CD14-positive monocyte (primary cell): ENCODE results near the gene HOXA5. TPM values are rescaled to one million over a fixed set of nuclear protein-coding genes. Genes with fewer than 3 reads are reported as not detected.
A peak's percentile ranks its signal among the peaks of the same experiment; 100 is the strongest.

ENCODE experiments used
- DNase-seq, 3 donors: peaks; one replicate each; pipeline ENCODE4 v3.0.0-alpha.2; 2011 to 2022
- H2AFZ ChIP-seq: 2 replicates; pipeline ENCODE4 v1.6.0; 2012; ENCODE audit warnings: mild to moderate bottlenecking, low read depth, low read length, inconsistent platforms; ENCODE audit not compliant: insufficient read depth, poor library complexity, severe bottlenecking
- H3K27ac ChIP-seq, 2 donors: 1 replicate in 1 of 2; 2 replicates in 1 of 2; pipeline ENCODE4 v1.5.1; 2012 to 2013; ENCODE audit warnings: low read length in 2 of 2, control low read depth in 1 of 2, inconsistent platforms in 1 of 2, low read depth in 1 of 2, mild to moderate bottlenecking in 1 of 2
- H3K27me3 ChIP-seq, 2 donors: one replicate each; pipeline versions ENCODE4 v1.6.0 to v1.6.1; 2011 to 2013; ENCODE audit warnings: low read length in 2 of 2; ENCODE audit not compliant: control insufficient read depth in 2 of 2, insufficient read depth in 2 of 2
- H3K36me3 ChIP-seq, 2 donors: replicated peaks in 1 of 2; 1 replicate in 1 of 2; 2 replicates in 1 of 2; pipeline versions ENCODE4 v1.5.1 to v1.6.1; 2012 to 2013; ENCODE audit warnings: low read length in 2 of 2, control low read depth in 1 of 2, inconsistent platforms in 1 of 2, mild to moderate bottlenecking in 1 of 2; ENCODE audit not compliant: insufficient read depth in 2 of 2, control insufficient read depth in 1 of 2
- H3K4me1 ChIP-seq, 2 donors: 1 replicate in 1 of 2; 2 replicates in 1 of 2; pipeline versions ENCODE4 v1.5.1 to v1.6.1; 2012 to 2013; ENCODE audit warnings: low read length in 2 of 2, control low read depth in 1 of 2, inconsistent platforms in 1 of 2, mild to moderate bottlenecking in 1 of 2, moderate library complexity in 1 of 2; ENCODE audit not compliant: insufficient read depth in 2 of 2, control insufficient read depth in 1 of 2
- H3K4me2 ChIP-seq: replicated peaks from 2 replicates; pipeline ENCODE3; 2012; ENCODE audit warnings: low read length, moderate library complexity, mild to moderate bottlenecking; ENCODE audit not compliant: poor library complexity, severe bottlenecking; ENCODE audit errors: extremely low read depth
- H3K4me3 ChIP-seq, 3 experiments: fragments of 200-600 bp in 1 of 3; sonication (generic) in 1 of 3; replicated peaks in 1 of 3; 1 replicate in 2 of 3; 2 replicates in 1 of 3; pipeline ENCODE4 v1.5.1; 2011 to 2013; ENCODE audit warnings: low read length in 3 of 3, mild to moderate bottlenecking in 3 of 3, control low read depth in 2 of 3, low read depth in 2 of 3, inconsistent platforms in 1 of 3, moderate library complexity in 1 of 3
- H3K79me2 ChIP-seq: 2 replicates; pipeline ENCODE4 v1.6.0; 2012; ENCODE audit warnings: mild to moderate bottlenecking, control low read depth, inconsistent platforms, low read length, moderate library complexity; ENCODE audit not compliant: insufficient read depth
- H3K9ac ChIP-seq: 2 replicates; pipeline ENCODE4 v1.6.0; 2017; ENCODE audit warnings: low read length, mild to moderate bottlenecking; ENCODE audit not compliant: insufficient read depth, poor library complexity, severe bottlenecking
- H3K9me3 ChIP-seq, 2 donors: replicated peaks in 1 of 2; 1 replicate in 1 of 2; 2 replicates in 1 of 2; pipeline versions ENCODE4 v1.5.1 to v1.6.1; 2012 to 2013; ENCODE audit warnings: low read length in 2 of 2, control low read depth in 1 of 2; ENCODE audit not compliant: control insufficient read depth in 1 of 2, insufficient read depth in 1 of 2
- H4K20me1 ChIP-seq: 2 replicates; pipeline ENCODE4 v1.6.0; 2012; ENCODE audit warnings: mild to moderate bottlenecking, low read length, control low read depth, moderate library complexity; ENCODE audit not compliant: insufficient read depth
- H3K27ac Mint-ChIP-seq, 7 donors: one replicate each; pipeline ENCODE4 v1.8.0; 2020; ENCODE audit warnings: mild to moderate bottlenecking in 7 of 7, mixed read lengths in 7 of 7, moderate library complexity in 6 of 7, inconsistent platforms in 2 of 7
- H3K27me3 Mint-ChIP-seq, 3 donors: one replicate each; pipeline ENCODE4 v1.8.0; 2021 to 2022; ENCODE audit warnings: low read depth in 3 of 3, mild to moderate bottlenecking in 3 of 3, mixed read lengths in 3 of 3, moderate library complexity in 3 of 3, inconsistent platforms in 1 of 3
- H3K36me3 Mint-ChIP-seq, 2 donors: one replicate each; pipeline ENCODE4 v1.8.0; 2020; ENCODE audit warnings: mixed read lengths in 2 of 2, inconsistent platforms in 1 of 2, mild to moderate bottlenecking in 1 of 2
- H3K4me1 Mint-ChIP-seq: one replicate; pipeline ENCODE4 v1.8.0; 2020; ENCODE audit warnings: mild to moderate bottlenecking, mixed read lengths
- H3K4me3 Mint-ChIP-seq, 2 donors: one replicate each; pipeline ENCODE4 v1.8.0; 2020; ENCODE audit warnings: mild to moderate bottlenecking in 2 of 2, mixed read lengths in 2 of 2, moderate library complexity in 1 of 2
- H3K9me3 Mint-ChIP-seq, 7 donors: one replicate each; pipeline ENCODE4 v1.8.0; 2020 to 2022; ENCODE audit warnings: mixed read lengths in 7 of 7, mild to moderate bottlenecking in 6 of 7, moderate library complexity in 6 of 7, inconsistent platforms in 2 of 7
- WGBS: methylation state at CpG from one replicate; pipeline ENCODE4 v1.1.5; 2013; ENCODE audit warnings: missing lambda C conversion rate; ENCODE audit not compliant: insufficient coverage; 5-methylcytosine and 5-hydroxymethylcytosine counted together
- intact Hi-C, 2 donors: fragments of 100-400 bp; cut with micrococcal nuclease; formaldehyde crosslinking; loops; one replicate each; pipeline versions ENCODE4 v1.15.0 to v1.15.1; 2023
- polyA plus RNA-seq, 3 donors: library from polyadenylated mRNA; depleted of rRNA in 1 of 3; unstranded in 2 of 3; stranded (reverse) in 1 of 3; fragments of 300-500 nt in 2 of 3; fragments of >200 nt in 1 of 3; fragmentation: Illumina TruSeq in 2 of 3; gene quantifications; 1 replicate in 2 of 3; 2 replicates in 1 of 3; pipeline ENCODE4 v1.2.3, GENCODE V29; 2012 to 2021
- TF ChIP-seq, protein P1 (sequence below): fragments of 200-600 bp; IDR thresholded peaks from one replicate; pipeline ENCODE4 v1.8.0; 2022; ENCODE audit warnings: antibody characterized with exemption, mild to moderate bottlenecking

Gene HOXA5
- polyA plus RNA-seq, 3 donors = 0.85 to 3.0 (median 1.8) TPM

DNA sequence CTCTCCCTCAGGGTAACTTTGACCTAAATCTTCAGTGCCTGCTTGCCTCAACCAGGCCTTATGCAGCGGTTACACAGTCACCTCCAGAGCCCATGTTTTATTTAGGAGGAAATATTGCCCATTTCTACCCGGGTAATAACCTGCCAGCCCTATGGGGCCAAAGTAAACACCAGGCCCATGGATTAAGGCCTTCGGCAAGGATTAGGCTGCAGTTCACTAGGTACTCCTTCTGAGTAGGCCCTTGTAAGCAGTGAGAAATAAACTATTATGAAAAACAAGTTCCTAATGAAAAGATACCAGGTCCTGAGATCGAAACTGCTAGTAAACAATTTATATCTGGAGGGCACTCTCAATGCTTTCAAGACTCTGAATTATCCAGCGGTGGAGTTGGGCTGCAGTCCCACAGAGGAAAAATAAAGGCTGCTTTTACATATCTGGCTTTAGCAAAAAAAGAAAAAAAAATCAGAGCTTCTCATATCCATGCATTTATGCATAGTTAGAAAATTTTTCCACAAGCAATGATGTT is 34.4 kb upstream of the HOXA5 start:
- H3K4me3 ChIP-seq = no peak overlapping the region
- no peaks in the 10 kb centered on the region for H3K79me2 ChIP-seq
- peaks cover 46 to 98% of the 10 kb centered on the region in 2 donors for H3K27me3 ChIP-seq
- intact Hi-C loops = no loop called here
- H3K9me3 ChIP-seq = peaks cover 11 to 22% of the 10 kb centered on the region in 2 donors
- peaks cover 23% of the 10 kb centered on the region for H3K4me1 Mint-ChIP-seq
- peaks cover 0 to 14% of the 10 kb centered on the region in 2 donors for H3K36me3 Mint-ChIP-seq
- 100% methylated on average over 4 of the region's 5 CpGs for WGBS
- H4K20me1 ChIP-seq = no peaks in the 10 kb centered on the region
- no peak overlapping the region for H3K27ac ChIP-seq
- peaks cover 85 to 95% (median 90%) of the 10 kb centered on the region in 3 donors for H3K27me3 Mint-ChIP-seq
- no peak for DNase-seq
- H3K9ac ChIP-seq = no peak overlapping the region
- TF ChIP-seq, protein P1, sequence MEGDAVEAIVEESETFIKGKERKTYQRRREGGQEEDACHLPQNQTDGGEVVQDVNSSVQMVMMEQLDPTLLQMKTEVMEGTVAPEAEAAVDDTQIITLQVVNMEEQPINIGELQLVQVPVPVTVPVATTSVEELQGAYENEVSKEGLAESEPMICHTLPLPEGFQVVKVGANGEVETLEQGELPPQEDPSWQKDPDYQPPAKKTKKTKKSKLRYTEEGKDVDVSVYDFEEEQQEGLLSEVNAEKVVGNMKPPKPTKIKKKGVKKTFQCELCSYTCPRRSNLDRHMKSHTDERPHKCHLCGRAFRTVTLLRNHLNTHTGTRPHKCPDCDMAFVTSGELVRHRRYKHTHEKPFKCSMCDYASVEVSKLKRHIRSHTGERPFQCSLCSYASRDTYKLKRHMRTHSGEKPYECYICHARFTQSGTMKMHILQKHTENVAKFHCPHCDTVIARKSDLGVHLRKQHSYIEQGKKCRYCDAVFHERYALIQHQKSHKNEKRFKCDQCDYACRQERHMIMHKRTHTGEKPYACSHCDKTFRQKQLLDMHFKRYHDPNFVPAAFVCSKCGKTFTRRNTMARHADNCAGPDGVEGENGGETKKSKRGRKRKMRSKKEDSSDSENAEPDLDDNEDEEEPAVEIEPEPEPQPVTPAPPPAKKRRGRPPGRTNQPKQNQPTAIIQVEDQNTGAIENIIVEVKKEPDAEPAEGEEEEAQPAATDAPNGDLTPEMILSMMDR = no peak
- peaks cover 0 to 23% (median 8%) of the 10 kb centered on the region in 7 donors for H3K9me3 Mint-ChIP-seq
- H3K36me3 ChIP-seq = no peaks in the 10 kb centered on the region
- peak overlapping the region in 1 of 2 donors; percentile 89 for H3K4me3 Mint-ChIP-seq
- H3K4me1 ChIP-seq = peaks cover 19 to 28% of the 10 kb centered on the region in 2 donors
- no peak overlapping the region for H2AFZ ChIP-seq
- H3K4me2 ChIP-seq = no peak overlapping the region
- no peak overlapping the region for H3K27ac Mint-ChIP-seq

DNA sequence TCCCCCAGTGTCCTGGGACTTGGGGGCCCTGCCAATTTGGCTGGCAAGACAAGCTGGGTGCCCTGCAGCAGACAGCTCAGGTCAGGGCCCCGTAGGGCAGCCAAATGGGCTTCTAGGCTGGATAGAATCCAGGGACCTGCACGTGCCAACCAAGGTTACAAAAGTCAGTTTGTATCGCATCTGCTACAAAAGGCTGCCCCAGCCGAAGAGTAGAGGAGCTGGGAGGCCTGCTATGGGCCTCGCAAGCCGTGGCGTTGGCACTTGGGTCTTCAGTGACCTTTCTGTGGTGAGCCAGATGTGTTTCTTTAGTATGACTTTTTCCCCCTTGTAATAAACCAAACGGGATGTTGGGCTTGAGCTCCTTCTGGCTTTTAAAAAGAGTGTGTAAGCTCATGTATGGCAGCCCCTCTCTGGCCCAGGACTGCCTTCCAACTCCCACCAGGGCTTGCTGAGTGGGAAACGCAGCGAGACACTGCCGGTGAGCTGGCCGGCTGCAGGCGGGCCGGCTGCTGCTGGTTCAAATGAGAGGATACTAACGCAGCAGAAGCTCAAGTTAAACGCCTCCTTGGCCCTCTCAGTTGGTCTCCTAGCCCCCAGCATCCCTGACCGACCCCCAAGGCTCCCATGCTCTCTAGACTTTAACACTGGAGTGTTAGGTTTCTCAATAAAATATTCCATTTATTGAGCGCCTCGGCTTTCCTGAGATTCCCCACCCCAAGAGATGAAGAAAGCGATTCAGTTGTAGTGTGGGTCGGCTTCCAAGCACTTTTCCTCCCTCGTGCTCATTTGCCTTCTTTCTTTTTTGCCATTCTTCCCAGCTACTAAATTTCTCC is 33.7 kb upstream of the HOXA5 start:
- Histone ChIP-seq H3K27me3 (peaks cover 46 to 98% of the 10 kb centered on the region in 2 donors), H3K9ac (no peak overlapping the region), H3K9me3 (peaks cover 14 to 20% of the 10 kb centered on the region in 2 donors), H4K20me1 (no peaks in the 10 kb centered on the region), H3K4me1 (peaks cover 26 to 35% of the 10 kb centered on the region in 2 donors), H3K79me2 (no peaks in the 10 kb centered on the region), H3K4me3 (no peak overlapping the region), H3K27ac (no peak overlapping the region), H2AFZ (no peak overlapping the region), H3K4me2 (no peak overlapping the region), H3K36me3 (no peaks in the 10 kb centered on the region)
- no peak overlapping the region for H3K27ac Mint-ChIP-seq
- DNase-seq = no peak
- TF ChIP-seq, protein P1 = no peak
- 90% methylated on average over 16 of the region's 22 CpGs for WGBS
- H3K9me3 Mint-ChIP-seq = peaks cover 0 to 22% (median 5%) of the 10 kb centered on the region in 7 donors
- H3K36me3 Mint-ChIP-seq = peaks cover 3 to 16% of the 10 kb centered on the region in 2 donors
- intact Hi-C loops = no loop called here
- peak overlapping the region in 1 of 2 donors; percentile 35 for H3K4me3 Mint-ChIP-seq
- peaks cover 83 to 95% (median 89%) of the 10 kb centered on the region in 3 donors for H3K27me3 Mint-ChIP-seq
- H3K4me1 Mint-ChIP-seq = peaks cover 26% of the 10 kb centered on the region
